Stimulated activated memory B cell treated with anti-CD40 and anti-IgM and Interleukin-4, amounts not matched to agents 10 μg/mL and 1 μg/mL and 100 μg/mL, for 72 hours (primary cell): Measurements from ENCODE around the gene COA1.
"Not testable (repeated sequence)": the region's sequence is repeated elsewhere in the genome, so short reads cannot be mapped to it uniquely, and the experiment has no call there.

Source experiments
- ATAC-seq: fragments of 150-1000 bp; cut with Tn5 transposase; 2 replicates; pipeline ENCODE4 v1.10.0; 2021
- H3K27ac Mint-ChIP-seq: one replicate; pipeline ENCODE4 v1.8.0; 2022; ENCODE audit warnings: mild to moderate bottlenecking, mixed read lengths
- H3K27me3 Mint-ChIP-seq: one replicate; pipeline ENCODE4 v1.8.0; 2022; ENCODE audit warnings: mixed read lengths
- H3K36me3 Mint-ChIP-seq: one replicate; pipeline ENCODE4 v1.8.0; 2022; ENCODE audit warnings: mixed read lengths
- H3K4me1 Mint-ChIP-seq: one replicate; pipeline ENCODE4 v1.8.0; 2022; ENCODE audit warnings: mixed read lengths
- H3K4me3 Mint-ChIP-seq: one replicate; pipeline ENCODE4 v1.8.0; 2022; ENCODE audit warnings: mild to moderate bottlenecking, moderate library complexity, mixed read lengths
- H3K9me3 Mint-ChIP-seq: one replicate; pipeline ENCODE4 v1.8.0; 2022; ENCODE audit warnings: mixed read lengths

The COA1 gene

DNA sequence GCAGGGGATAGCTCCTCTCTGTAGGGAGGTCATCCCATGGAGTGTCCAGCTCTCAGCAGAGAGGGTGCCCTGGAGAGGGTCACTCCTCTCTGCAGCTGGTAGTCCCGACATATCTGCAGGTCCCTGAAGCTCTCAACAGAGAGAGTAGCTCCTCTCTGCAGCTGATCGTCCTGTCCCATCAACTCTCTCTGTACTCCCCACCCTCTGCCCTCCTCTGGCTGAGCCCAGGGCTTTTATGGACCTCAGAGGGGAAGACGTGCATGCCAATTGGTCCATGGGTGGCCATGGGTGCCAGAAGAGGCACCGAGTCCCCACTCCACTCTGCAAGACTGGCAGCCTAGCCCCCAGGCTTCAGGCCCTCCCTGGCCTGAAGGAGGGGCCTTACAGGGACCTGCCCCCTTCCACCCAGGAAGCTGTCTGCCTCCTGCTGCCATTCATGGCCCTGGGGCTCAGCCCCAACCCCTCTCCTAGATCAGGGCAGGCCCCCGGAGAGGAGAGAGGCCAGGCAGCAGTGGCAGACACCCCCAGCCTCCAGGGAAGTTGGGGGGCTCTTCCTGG, 20.1 kb upstream of the COA1 start:
- Mint-ChIP-seq H3K27me3 (peaks cover 12% of the 10 kb centered on the region), H3K9me3 (no peaks in the 10 kb centered on the region), H3K4me3 (no peak overlapping the region), H3K4me1 (no peaks in the 10 kb centered on the region), H3K27ac (no peak overlapping the region), H3K36me3 (no peaks in the 10 kb centered on the region)
- ATAC-seq = no peak

DNA sequence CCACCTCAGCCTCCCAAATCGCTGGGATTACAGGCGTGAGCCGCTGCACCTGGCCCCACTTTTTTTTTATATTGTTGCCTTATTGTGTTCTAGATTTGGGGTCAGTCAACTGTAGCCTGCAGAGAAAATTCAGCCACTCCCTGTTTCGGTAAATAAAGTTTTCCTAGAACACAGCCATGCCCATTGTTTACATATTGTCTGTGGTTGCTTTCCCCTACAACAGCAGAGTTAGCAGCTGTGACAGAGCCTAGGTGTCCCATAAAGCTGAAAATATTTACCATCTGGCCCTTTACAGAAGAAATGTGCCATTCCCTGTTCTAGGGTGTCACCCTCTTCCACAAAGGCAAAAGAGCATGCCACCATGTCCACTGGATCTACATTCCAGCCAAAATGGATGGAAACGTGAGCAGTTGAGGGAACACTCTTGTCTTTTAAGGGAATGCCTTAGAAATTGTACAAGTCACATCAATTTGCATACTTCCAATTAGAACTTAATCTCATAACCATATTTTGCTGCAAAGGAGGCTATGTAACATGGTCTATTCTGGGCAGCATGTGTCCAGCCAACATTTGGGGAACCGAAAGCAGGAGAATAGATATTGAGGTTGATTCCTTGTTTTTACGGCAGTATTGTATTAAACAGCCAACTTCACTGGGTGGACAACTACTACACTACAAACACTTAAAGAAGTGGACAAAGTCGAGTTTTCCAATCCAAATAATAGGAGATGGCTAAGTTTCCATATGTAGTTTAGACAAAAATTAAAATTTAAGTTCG, 18.2 kb upstream of the COA1 start:
- H3K4me1 Mint-ChIP-seq = no peaks in the 10 kb centered on the region
- no peak for ATAC-seq
- H3K36me3 Mint-ChIP-seq = no peaks in the 10 kb centered on the region
- H3K27me3 Mint-ChIP-seq = peaks cover 12% of the 10 kb centered on the region
- H3K27ac Mint-ChIP-seq = no peak overlapping the region
- no peak overlapping the region for H3K4me3 Mint-ChIP-seq
- H3K9me3 Mint-ChIP-seq = no peaks in the 10 kb centered on the region

DNA sequence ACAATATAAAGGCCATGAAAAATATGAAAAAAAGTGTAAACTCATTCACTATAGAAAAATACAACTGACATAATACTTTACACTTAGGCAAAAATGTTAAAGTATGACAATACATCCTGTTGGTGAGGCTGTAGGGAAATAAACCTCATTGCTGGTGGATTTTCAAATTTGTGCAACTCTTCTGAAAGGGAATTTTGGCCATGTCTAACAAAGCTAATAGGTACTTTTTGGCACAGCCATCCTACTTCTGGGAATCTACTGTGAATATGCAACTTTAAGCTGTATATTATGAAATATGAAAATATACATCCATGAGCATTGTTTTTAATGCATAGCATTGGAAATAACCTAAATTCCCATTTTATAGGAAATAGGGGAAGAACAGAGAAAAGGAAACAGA, 13.4 kb upstream of the COA1 start:
- ATAC-seq = no peak
- H3K4me1 Mint-ChIP-seq = no peaks in the 10 kb centered on the region
- H3K9me3 Mint-ChIP-seq = no peaks in the 10 kb centered on the region
- H3K36me3 Mint-ChIP-seq = no peaks in the 10 kb centered on the region
- H3K27ac Mint-ChIP-seq = no peak overlapping the region
- no peak overlapping the region for H3K4me3 Mint-ChIP-seq
- peaks cover 12% of the 10 kb centered on the region for H3K27me3 Mint-ChIP-seq

DNA sequence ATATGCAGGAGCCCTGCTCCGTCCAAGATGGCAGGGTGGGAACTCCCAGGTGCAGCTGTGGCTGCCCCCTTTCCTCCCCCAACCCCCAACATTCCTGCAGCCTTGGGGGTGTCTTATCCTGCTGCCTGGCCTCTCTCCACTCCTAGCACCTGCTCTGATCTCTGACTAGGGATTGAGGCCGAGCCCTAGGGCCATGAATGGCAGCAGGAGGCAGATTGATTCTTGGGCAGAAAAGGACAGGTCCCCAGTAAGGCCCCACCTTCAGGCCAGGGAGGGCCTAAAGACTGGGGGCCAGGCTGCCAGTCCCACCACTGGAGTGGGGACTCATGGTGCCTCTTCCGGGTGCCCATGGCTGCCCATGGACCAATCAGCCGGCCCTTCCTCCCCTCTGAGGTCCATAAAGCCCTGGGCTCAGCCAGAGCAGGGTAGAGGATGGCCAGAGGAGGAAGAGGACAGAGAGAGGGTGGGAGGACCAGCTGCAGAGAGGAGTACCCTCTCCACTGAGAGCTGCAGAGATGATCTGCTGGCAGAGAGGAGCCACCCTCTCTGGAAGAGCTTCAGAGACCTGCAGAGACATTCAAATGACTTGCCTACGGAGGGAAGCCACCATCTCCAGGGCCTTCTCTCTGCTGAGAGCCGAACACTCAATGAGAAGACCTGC, 8.3 kb upstream of the COA1 start:
- Mint-ChIP-seq H3K4me1 (peaks cover 26% of the 10 kb centered on the region), H3K27me3 (peaks cover 8% of the 10 kb centered on the region), H3K4me3 (no peak overlapping the region), H3K36me3 (peaks cover 5% of the 10 kb centered on the region), H3K27ac (no peak overlapping the region), H3K9me3 (no peaks in the 10 kb centered on the region)
- no peak for ATAC-seq

DNA sequence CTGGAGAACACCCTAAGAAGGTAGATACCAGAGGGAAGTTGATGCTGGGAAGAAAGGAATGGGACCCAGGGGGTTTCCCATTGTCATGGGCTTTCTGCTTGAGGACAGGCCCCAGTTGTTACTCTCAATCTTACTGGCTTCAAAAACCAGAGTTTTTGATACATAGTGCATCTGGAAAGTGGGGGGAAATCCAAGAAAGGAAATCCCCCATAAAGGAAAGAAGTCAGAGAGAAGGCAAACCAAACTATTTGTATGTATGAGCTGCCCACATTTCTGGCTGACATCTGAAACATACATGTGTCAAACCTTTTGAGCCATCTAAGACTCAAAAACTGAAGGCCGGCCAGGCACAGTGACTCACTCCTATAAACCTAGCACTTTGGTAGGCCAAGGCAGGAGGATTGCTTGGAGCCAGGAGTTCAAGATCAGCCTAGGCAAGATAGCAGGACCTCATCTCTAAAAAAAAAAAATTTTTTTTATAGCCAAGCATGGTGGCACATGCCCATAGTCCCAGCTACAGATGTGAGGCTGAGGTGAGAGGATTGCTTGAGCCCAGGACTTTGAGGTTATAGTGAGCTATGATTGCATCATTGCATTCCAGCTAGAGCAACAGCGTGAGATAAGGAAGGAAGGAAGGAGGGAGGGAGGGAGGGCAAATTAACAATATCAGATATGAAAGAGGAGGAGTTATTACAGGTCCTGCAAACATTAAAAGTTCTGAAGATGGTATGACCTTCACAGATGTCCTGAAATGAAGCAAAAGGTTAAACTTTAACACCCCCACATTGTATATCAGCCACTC, 6.7 kb upstream of the COA1 start:
- peaks cover 26% of the 10 kb centered on the region for H3K4me1 Mint-ChIP-seq
- peak; percentile 85 for ATAC-seq
- peak overlapping the region; percentile 66 for H3K27ac Mint-ChIP-seq
- no peaks in the 10 kb centered on the region for H3K9me3 Mint-ChIP-seq
- no peak overlapping the region for H3K4me3 Mint-ChIP-seq
- peaks cover 8% of the 10 kb centered on the region for H3K27me3 Mint-ChIP-seq
- H3K36me3 Mint-ChIP-seq = peaks cover 5% of the 10 kb centered on the region

DNA sequence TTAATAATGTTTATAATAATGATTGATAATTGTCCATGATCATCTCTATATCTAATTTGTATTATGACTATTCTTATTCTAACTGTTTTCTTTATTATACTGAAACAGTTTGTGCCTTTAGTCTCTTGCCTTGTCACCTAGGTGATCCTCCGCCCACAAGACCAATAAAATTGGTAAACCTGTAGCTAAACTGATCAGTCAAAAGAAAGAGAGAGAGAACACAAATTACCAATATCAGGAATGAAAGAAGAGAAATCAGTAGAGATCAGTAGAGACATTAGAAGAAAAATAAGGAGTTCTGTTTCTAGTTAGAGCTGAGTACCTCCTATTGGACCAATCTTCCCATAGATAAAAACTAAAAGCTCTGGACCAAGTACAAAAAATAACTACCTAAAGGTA, 6.1 kb upstream of the COA1 start:
- H3K9me3 Mint-ChIP-seq = no peaks in the 10 kb centered on the region
- peaks cover 8% of the 10 kb centered on the region for H3K27me3 Mint-ChIP-seq
- peaks cover 5% of the 10 kb centered on the region for H3K36me3 Mint-ChIP-seq
- peaks cover 26% of the 10 kb centered on the region for H3K4me1 Mint-ChIP-seq
- ATAC-seq = no peak
- H3K27ac Mint-ChIP-seq = peak overlapping the region; percentile 66
- no peak overlapping the region for H3K4me3 Mint-ChIP-seq

DNA sequence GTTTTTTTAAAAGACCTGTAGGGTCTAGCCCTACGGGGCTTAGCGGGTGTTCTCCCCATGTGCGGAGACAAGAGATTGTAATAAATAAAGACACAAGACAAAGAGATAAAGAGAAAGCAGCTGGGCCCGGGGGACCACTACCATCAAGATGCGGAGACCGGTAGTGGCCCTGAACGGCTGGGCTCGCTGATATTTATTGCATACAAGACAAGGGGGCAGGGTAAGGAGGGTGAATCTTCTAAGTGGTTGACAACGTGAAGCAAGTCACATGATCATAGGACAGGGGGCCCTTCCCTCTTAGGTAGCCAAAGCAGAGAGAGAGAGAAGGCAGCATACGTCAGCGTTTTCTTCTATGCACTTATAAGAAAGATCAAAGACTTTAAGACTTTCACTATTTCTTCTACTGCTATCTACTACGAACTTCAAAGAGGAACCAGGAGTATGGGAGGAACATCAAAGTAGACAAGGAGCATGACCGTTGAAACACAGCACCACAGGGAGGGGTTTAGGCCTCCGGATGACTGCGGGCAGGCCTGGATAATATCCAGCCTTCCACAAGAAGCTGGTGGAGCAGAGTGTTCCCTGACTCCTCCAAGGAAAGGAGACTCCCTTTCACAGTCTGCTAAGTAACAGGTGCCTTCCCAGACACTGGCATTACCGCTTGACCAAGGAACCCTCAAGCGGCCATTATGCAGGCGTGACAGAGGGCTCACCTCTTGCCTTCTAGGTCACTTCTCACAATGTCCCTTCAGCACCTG, 5.4 kb upstream of the COA1 start:
- H3K9me3 Mint-ChIP-seq, ATAC-seq, H3K4me3 Mint-ChIP-seq, H3K27me3 Mint-ChIP-seq, H3K36me3 Mint-ChIP-seq: not testable (repeated sequence)
- Mint-ChIP-seq H3K4me1 (peaks cover 26% of the 10 kb centered on the region), H3K27ac (peak overlapping the region; percentile 66)

DNA sequence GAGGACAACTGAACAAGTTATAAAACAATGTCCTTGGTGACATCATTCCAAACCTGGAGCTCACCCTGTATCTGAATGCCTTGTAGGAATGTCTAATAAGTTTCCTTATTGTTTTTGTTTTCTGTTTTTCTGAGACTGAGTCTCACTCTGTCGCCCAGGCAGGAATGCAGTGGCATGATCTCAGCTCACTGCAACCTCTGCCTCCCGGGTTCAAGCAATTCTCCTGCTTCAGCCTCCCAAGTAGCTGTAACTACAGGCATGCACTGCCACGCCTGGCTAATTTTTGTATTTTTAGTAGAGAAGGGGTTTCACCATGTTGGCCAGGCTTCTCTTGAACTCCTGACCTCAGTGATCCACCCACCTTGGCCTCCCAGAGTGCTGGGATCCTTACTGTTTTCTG, 2.2 kb upstream of the COA1 start:
- not testable (repeated sequence) for H3K36me3 Mint-ChIP-seq, H3K4me3 Mint-ChIP-seq, H3K27me3 Mint-ChIP-seq, ATAC-seq, H3K27ac Mint-ChIP-seq, H3K9me3 Mint-ChIP-seq
- H3K4me1 Mint-ChIP-seq = peaks cover 46% of the 10 kb centered on the region

DNA sequence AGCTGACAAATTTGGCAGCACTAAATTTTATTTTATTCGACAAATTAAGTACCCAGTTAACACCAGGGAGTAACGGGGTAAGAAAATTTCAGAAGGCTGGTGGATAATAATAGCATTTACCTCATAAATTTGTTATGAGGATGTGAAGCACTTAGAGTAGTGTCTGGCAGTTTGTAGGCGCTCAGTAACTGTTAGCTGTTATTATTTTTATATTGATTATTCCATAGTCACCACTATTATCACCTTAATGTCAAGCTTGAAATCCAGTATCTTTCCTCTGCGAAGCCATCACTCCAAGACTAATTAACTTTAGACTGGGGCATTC, 563 bp upstream of the COA1 start:
- Mint-ChIP-seq H3K36me3 (peaks cover under 1% of the 10 kb centered on the region), H3K4me1 (peaks cover 42% of the 10 kb centered on the region), H3K27me3 (no peaks in the 10 kb centered on the region), H3K4me3 (peak overlapping the region; percentile 97), H3K27ac (peak overlapping the region; percentile 91), H3K9me3 (no peaks in the 10 kb centered on the region)
- no peak for ATAC-seq

DNA sequence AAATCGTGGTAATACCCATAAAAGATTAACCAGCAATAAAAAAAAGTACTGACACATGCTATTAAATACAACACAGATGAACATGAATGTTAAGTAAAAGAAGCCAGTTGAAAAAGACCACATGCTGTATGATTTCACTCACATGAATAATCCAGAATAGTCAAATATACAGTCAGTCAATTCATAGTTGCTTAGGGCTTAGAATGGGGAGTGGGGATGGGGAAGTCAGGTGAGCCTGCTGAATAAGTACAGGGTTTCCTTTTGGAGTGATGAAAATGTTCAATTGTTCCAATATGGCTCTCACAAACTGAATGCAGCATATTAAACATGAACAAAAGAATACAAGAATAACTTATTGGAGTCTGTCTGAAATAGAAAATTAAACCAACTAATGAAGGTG, 1.8 kb downstream of the COA1 start:
- ATAC-seq = no peak
- Mint-ChIP-seq H3K9me3 (no peaks in the 10 kb centered on the region), H3K4me1 (peaks cover 45% of the 10 kb centered on the region), H3K27ac (no peak overlapping the region), H3K36me3 (peaks cover 7% of the 10 kb centered on the region), H3K4me3 (no peak overlapping the region), H3K27me3 (no peaks in the 10 kb centered on the region)

DNA sequence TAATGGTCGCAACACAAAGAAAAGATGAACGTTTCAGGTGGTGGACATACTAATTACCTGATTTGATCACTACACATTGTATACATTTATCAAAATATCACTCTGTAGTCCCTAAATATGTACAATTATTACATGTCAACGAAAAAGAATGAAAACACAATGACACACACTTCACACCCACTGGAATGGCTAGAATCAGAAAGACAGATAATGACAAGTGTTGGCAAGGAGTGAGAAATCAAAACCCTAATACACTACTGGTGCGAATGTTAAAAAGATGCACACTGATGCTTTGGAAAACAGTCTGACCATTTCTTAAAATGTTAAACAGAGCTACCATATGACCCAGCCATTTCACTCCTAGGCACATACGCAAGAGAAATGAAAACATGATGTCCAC, 2.3 kb downstream of the COA1 start:
- H3K36me3 Mint-ChIP-seq = peaks cover 7% of the 10 kb centered on the region
- ATAC-seq = no peak
- no peaks in the 10 kb centered on the region for H3K9me3 Mint-ChIP-seq
- peaks cover 45% of the 10 kb centered on the region for H3K4me1 Mint-ChIP-seq
- H3K27me3 Mint-ChIP-seq = no peaks in the 10 kb centered on the region
- H3K27ac Mint-ChIP-seq = no peak overlapping the region
- H3K4me3 Mint-ChIP-seq = no peak overlapping the region

DNA sequence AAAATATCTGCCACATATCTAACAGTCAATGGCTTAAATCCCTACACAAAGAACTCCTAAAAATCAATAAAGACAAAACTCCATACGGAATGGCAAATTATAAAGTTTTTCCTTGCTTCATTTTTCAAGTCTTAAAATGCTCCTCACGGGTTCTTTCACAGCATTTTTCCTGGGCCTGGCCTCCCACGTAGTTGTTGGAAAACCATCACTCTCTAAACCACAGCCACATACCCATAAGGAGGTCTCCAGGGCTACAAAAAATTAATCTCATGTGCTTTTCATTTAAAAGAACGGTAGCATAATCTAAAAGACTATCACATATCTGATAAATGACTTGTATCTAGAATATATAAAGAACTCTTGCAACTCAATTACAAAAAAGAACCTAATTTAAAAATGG, 2.9 kb downstream of the COA1 start:
- ATAC-seq = no peak
- no peak overlapping the region for H3K4me3 Mint-ChIP-seq
- peaks cover 7% of the 10 kb centered on the region for H3K36me3 Mint-ChIP-seq
- H3K27me3 Mint-ChIP-seq = no peaks in the 10 kb centered on the region
- no peaks in the 10 kb centered on the region for H3K9me3 Mint-ChIP-seq
- H3K27ac Mint-ChIP-seq = no peak overlapping the region
- peaks cover 47% of the 10 kb centered on the region for H3K4me1 Mint-ChIP-seq

DNA sequence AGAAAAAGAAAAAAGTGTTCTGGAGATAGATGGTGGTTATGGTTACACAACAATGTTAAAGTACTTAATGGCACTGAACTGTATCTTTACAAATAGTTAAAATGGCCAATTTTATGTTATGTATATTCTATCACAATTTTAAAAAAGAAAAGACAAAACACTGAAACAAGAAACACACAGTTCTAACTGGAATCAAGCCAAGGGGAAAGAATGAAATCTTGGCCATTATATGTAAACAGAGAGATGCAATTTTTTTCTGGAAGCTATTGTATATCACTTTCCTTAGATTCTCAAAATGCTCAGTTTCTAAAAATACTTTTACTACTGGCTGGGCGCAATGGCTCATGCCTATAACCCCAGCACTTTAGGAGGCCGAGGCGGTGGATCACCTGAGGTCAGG, 4.1 kb downstream of the COA1 start:
- Mint-ChIP-seq H3K4me1 (peaks cover 51% of the 10 kb centered on the region), H3K4me3 (no peak overlapping the region)

DNA sequence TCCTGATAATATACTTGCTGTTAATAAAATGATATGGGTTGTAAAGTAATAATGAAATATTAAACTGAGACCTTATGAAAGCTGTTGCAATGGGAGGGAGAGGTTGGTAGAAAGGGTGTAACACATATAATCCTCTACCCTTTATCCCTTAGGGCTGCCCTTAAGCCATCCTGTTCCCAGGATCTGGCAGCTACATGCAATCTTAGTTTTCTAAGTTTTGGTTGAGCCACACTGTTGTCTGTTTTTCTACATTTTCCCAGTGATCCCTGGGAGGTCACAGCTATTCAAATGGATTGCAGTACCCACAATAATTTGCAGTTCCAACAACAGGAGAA, 6.3 kb downstream of the COA1 start:
- Mint-ChIP-seq H3K36me3 (peaks cover 7% of the 10 kb centered on the region), H3K27ac (peak overlapping the region; percentile 19), H3K9me3 (no peaks in the 10 kb centered on the region), H3K4me3 (no peak overlapping the region), H3K4me1 (peaks cover 56% of the 10 kb centered on the region), H3K27me3 (no peaks in the 10 kb centered on the region)
- ATAC-seq = no peak

More for the DNA sequence above, 4.1 kb downstream of the COA1 start:
- ATAC-seq = no peak
- no peaks in the 10 kb centered on the region for H3K9me3 Mint-ChIP-seq
- no peak overlapping the region for H3K27ac Mint-ChIP-seq
- H3K36me3 Mint-ChIP-seq = peaks cover 7% of the 10 kb centered on the region
- no peaks in the 10 kb centered on the region for H3K27me3 Mint-ChIP-seq

DNA sequence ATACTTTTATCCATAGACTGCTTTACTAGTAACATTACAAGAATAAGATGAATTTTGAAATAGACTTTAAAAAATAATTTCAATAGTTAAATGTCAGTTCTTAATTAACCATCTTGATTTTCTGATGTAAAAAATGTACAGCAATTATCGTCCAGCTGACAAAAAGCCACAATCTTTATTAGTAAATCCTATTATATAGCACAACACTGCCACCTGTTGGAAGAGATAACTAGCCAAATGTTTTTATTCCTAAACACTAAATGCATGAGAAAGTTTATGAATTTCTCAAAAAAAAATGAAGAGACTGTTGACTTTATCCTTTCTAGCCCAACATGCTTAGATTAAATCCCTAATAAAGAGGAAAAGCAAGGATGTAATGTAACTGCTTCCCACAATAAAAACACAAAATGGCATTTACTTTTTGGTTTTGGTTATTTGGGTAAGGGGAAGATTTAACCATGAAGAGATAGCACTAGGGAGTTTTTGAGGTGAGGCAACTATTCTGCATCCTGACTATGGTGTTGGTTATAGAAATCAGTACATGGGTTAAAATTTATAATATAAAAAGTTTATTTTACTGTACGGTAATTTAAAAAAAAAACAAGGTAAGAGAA, 8.0 kb downstream of the COA1 start:
- Mint-ChIP-seq H3K4me3 (no peak overlapping the region), H3K4me1 (peaks cover 56% of the 10 kb centered on the region), H3K36me3 (peaks cover 22% of the 10 kb centered on the region)

More for the DNA sequence above, 8.0 kb downstream of the COA1 start:
- no peaks in the 10 kb centered on the region for H3K9me3 Mint-ChIP-seq
- ATAC-seq = no peak
- H3K27me3 Mint-ChIP-seq = no peaks in the 10 kb centered on the region
- no peak overlapping the region for H3K27ac Mint-ChIP-seq
